OCI-LY3 (cell line): ENCODE measurements around the gene TSC22D3.

ENCODE experiments used
- EZH2phosphoT487 ChIP-seq: fragments of 200-600 bp; shearing (Covaris generic); IDR thresholded peaks from 2 replicates; pipeline ENCODE4 v1.6.1; 2018; ENCODE audit warnings: antibody characterized with exemption, mixed run types, low read depth
- TF ChIP-seq, protein P1 (sequence below): fragments of 200-600, 300-600 bp; sonication (generic); IDR thresholded peaks from 2 replicates; pipeline ENCODE4 v1.5.1; 2014; ENCODE audit warnings: antibody characterized with exemption, low read length, low read depth

DNA sequence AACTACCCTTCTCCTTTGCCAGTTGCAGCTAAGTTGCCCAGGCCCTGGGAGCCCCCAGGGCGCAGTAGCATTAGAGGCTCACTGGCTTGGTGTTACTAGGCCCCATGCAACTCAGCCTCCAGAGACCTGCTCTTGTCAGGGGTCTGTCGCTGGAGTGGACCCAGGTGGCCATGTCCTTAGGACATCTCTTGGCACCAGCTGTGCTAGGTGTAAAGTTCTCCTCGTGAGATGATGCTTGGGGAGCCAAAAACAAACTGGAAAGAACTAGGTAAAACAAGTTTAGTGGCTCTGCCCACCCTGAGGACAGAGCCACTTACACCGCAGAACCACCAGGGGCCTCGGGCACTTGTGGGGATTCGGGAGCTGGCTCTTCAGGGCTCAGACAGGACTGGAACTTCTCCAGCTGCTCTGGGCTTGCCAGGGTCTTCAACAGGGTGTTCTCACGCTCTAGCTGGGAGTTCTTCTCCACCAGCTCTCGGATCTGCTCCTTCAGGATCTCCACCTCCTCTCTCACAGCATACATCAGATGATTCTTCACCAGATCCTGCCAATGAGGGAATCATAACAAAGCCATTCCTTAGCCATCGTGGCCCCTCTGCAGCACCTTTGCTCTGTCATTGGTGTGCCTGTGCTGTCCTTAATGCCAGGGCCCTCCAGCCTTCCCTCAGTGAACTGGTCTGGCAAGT, 61.2 kb downstream of the TSC22D3 start:
- TF ChIP-seq, protein P1, sequence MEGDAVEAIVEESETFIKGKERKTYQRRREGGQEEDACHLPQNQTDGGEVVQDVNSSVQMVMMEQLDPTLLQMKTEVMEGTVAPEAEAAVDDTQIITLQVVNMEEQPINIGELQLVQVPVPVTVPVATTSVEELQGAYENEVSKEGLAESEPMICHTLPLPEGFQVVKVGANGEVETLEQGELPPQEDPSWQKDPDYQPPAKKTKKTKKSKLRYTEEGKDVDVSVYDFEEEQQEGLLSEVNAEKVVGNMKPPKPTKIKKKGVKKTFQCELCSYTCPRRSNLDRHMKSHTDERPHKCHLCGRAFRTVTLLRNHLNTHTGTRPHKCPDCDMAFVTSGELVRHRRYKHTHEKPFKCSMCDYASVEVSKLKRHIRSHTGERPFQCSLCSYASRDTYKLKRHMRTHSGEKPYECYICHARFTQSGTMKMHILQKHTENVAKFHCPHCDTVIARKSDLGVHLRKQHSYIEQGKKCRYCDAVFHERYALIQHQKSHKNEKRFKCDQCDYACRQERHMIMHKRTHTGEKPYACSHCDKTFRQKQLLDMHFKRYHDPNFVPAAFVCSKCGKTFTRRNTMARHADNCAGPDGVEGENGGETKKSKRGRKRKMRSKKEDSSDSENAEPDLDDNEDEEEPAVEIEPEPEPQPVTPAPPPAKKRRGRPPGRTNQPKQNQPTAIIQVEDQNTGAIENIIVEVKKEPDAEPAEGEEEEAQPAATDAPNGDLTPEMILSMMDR = no peak
- no peak for TF ChIP-seq EZH2phosphoT487
